Measurements from ENCODE around the gene KRTAP4-1.

DNA sequence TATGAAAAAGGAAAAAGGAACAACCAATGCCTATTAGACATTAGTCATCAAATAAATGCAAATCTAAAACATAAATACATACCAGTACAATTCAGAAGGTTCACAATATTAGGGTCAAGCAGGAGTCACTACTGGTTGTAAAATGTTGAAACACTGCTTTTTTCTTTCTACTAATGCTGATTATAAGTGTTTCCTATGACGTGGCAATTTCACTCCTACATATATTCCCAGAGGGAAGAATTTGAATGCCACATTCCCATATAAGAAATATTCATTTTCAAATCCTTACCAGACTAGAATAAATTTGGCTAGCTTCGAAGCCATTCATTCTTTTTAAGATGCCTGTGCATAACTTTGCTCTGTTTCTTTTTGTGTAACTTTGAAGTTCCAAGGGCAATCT lies 39.1 kb upstream of the KRTAP4-1 start:
- TF ChIP-seq, protein P1, sequence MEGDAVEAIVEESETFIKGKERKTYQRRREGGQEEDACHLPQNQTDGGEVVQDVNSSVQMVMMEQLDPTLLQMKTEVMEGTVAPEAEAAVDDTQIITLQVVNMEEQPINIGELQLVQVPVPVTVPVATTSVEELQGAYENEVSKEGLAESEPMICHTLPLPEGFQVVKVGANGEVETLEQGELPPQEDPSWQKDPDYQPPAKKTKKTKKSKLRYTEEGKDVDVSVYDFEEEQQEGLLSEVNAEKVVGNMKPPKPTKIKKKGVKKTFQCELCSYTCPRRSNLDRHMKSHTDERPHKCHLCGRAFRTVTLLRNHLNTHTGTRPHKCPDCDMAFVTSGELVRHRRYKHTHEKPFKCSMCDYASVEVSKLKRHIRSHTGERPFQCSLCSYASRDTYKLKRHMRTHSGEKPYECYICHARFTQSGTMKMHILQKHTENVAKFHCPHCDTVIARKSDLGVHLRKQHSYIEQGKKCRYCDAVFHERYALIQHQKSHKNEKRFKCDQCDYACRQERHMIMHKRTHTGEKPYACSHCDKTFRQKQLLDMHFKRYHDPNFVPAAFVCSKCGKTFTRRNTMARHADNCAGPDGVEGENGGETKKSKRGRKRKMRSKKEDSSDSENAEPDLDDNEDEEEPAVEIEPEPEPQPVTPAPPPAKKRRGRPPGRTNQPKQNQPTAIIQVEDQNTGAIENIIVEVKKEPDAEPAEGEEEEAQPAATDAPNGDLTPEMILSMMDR (conservative IDR thresholded peaks at IDR 0.05; ENCODE audit: low read depth, low read length): no peak
- TF ChIP-seq EZH2phosphoT487 (IDR thresholded peaks at IDR 0.05; ENCODE audit: borderline replicate concordance, low read length) (no peak), EZH2 (IDR thresholded peaks at IDR 0.05; ENCODE audit: low read length, unreplicated experiment) (no peak)

Data from PC-3 (cell line).